GM23338 (cell line): Measurements from ENCODE around the gene HACE1. TPM values are rescaled to one million over a fixed set of nuclear protein-coding genes. Genes with fewer than 3 reads are reported as not detected.

Source experiments
- ATAC-seq: fragments of 200-7000 bp; cut with Tn5 transposase; 3 replicates; pipeline ENCODE4 v1.9.1; 2020
- DNase-seq: peaks from one replicate; pipeline ENCODE4 v3.0.0-alpha.2; 2015; ENCODE audit warnings: low spot score
- H2AFZ ChIP-seq: fragments of 200-600 bp; sonication (generic); 2 replicates; pipeline ENCODE4 v1.8.0; 2016; ENCODE audit warnings: antibody characterized with exemption, mild to moderate bottlenecking, moderate library complexity
- H3F3A ChIP-seq: fragments of 200-600 bp; sonication (generic); replicated peaks from 2 replicates; pipeline ENCODE4 v1.8.0; 2017; ENCODE audit warnings: antibody characterized with exemption, mixed run types, low read depth
- H3K27ac ChIP-seq: fragments of 200-600 bp; sonication (generic); 2 replicates; pipeline ENCODE4 v1.6.1; 2016; ENCODE audit warnings: low read depth
- H3K27me3 ChIP-seq: fragments of 200-600 bp; sonication (generic); 2 replicates; pipeline ENCODE4 v1.8.0; 2016; ENCODE audit warnings: mild to moderate bottlenecking, mixed run types, moderate library complexity; ENCODE audit not compliant: insufficient read depth
- H3K36me3 ChIP-seq: fragments of 200-600 bp; sonication (generic); 2 replicates; pipeline ENCODE4 v1.8.0; 2016; ENCODE audit warnings: mild to moderate bottlenecking; ENCODE audit not compliant: insufficient read depth
- H3K4me1 ChIP-seq: fragments of 200-600 bp; sonication (generic); 2 replicates; pipeline ENCODE4 v1.8.0; 2016; ENCODE audit warnings: mild to moderate bottlenecking, moderate library complexity; ENCODE audit not compliant: insufficient read depth
- H3K4me2 ChIP-seq: fragments of 200-600 bp; sonication (generic); 2 replicates; pipeline ENCODE4 v1.7.1; 2017; ENCODE audit warnings: mixed run types
- H3K4me3 ChIP-seq: fragments of 200-600 bp; sonication (generic); 2 replicates; pipeline ENCODE4 v1.6.1; 2016; ENCODE audit warnings: mixed run types
- H3K79me2 ChIP-seq: fragments of 200-600 bp; sonication (generic); replicated peaks from 2 replicates; pipeline ENCODE4 v1.8.0; 2017; ENCODE audit warnings: mild to moderate bottlenecking; ENCODE audit not compliant: insufficient read depth
- H3K9me2 ChIP-seq: fragments of 200-600 bp; sonication (generic); 2 replicates; pipeline ENCODE4 v1.8.0; 2017; ENCODE audit not compliant: insufficient read depth
- H4K20me1 ChIP-seq: fragments of 200-600 bp; sonication (generic); replicated peaks from 2 replicates; pipeline ENCODE4 v1.8.0; 2017; ENCODE audit warnings: mild to moderate bottlenecking; ENCODE audit not compliant: insufficient read depth
- H3K27ac Mint-ChIP-seq: 2 replicates; pipeline ENCODE4 v1.8.0; 2020; ENCODE audit warnings: inconsistent platforms, mild to moderate bottlenecking, moderate library complexity, mixed read lengths
- H3K27me3 Mint-ChIP-seq: 3 replicates; pipeline ENCODE4 v1.8.0; 2022; ENCODE audit warnings: low read depth, mild to moderate bottlenecking, moderate library complexity, mixed read lengths, inconsistent platforms; ENCODE audit not compliant: insufficient read depth, poor library complexity
- H3K36me3 Mint-ChIP-seq: 3 replicates; pipeline ENCODE4 v1.8.0; 2021; ENCODE audit warnings: low read depth, mild to moderate bottlenecking, inconsistent platforms, moderate library complexity, mixed read lengths
- H3K4me1 Mint-ChIP-seq: 3 replicates; pipeline ENCODE4 v1.8.0; 2020; ENCODE audit warnings: mild to moderate bottlenecking, inconsistent platforms, mixed read lengths
- H3K4me3 Mint-ChIP-seq: 3 replicates; pipeline ENCODE4 v1.8.0; 2021; ENCODE audit warnings: moderate library complexity, mild to moderate bottlenecking, inconsistent platforms, mixed read lengths
- H3K9me3 Mint-ChIP-seq: 3 replicates; pipeline ENCODE4 v1.8.0; 2020; ENCODE audit warnings: moderate library complexity, mild to moderate bottlenecking, inconsistent platforms, mixed read lengths
- CREB1 ChIP-seq: fragments of 250-450 bp; sonication (Bioruptor Pico); IDR thresholded peaks from 2 replicates; pipeline ENCODE4 v1.5.0; 2020; ENCODE audit warnings: low read depth, mild to moderate bottlenecking, moderate library complexity
- CTCF ChIP-seq, 2 experiments: fragments of 200-600 bp in 1 of 2; sonication (generic) in 1 of 2; conservative IDR thresholded peaks; 2 replicates each; pipeline versions ENCODE4 v1.5.1 to v1.6.1; 2016 to 2017; ENCODE audit warnings: antibody characterized with exemption in 2 of 2, low read depth in 2 of 2, mild to moderate bottlenecking in 2 of 2, moderate library complexity in 1 of 2
- JUNB ChIP-seq: IDR thresholded peaks from one replicate; pipeline ENCODE4 v1.6.1; 2016; ENCODE audit warnings: antibody characterized with exemption; ENCODE audit not compliant: unreplicated experiment
- NANOG ChIP-seq: IDR thresholded peaks from 2 replicates; pipeline ENCODE4 v1.6.1; 2016; ENCODE audit warnings: antibody characterized with exemption, borderline replicate concordance
- STAT1 ChIP-seq: IDR thresholded peaks from one replicate; pipeline ENCODE4 v1.6.1; 2016; ENCODE audit warnings: antibody characterized with exemption; ENCODE audit not compliant: unreplicated experiment
- ZNF114 ChIP-seq: fragments of 250-450 bp; sonication (Bioruptor Pico); IDR thresholded peaks from 2 replicates; pipeline ENCODE4 v1.5.0; 2020; ENCODE audit warnings: mild to moderate bottlenecking, moderate library complexity
- ZNF331 ChIP-seq: fragments of 250-450 bp; sonication (Bioruptor Pico); IDR thresholded peaks from 2 replicates; pipeline ENCODE4 v1.5.0; 2020; ENCODE audit warnings: low read depth, mild to moderate bottlenecking, moderate library complexity
- polyA plus RNA-seq: library from polyadenylated mRNA; unstranded; fragments of >200 nt; fragmentation: Nextera tagmentation; extraction: Ambion mirVana; gene quantifications from 2 replicates; pipeline ENCODE4 v1.2.1, GENCODE V29; 2016
- total RNA-seq: library from RNA; depleted of rRNA; stranded (reverse); fragments of >200 nt; shearing (Covaris generic); gene quantifications from 2 replicates; pipeline ENCODE4 v1.2.3, GENCODE V29; 2014
- TF ChIP-seq, protein P1 (sequence below): IDR thresholded peaks from one replicate; pipeline ENCODE4 v1.6.1; 2018; ENCODE audit warnings: antibody characterized with exemption; ENCODE audit not compliant: unreplicated experiment

The HACE1 gene
- total and polyA plus RNA-seq, 2 experiments from 2014 or later: 8.6 to 28.7 TPM

GRCh38 chr6:104766595-104766994 is 93.1 kb downstream of the HACE1 start (continued):
- no peak for TF ChIP-seq CTCF (conservative IDR thresholded peaks at IDR 0.05; ENCODE audit: low read depth in 2 of 2)
- no peak for TF ChIP-seq CREB1 (CRISPR knock-in tag)
- no peak for TF ChIP-seq ZNF331
- no peak for TF ChIP-seq ZNF114 (CRISPR knock-in tag)
- no peak for TF ChIP-seq NANOG
- no peak for TF ChIP-seq STAT1

- no peaks in the 10 kb centered on the region for H3K27me3 Mint-ChIP-seq
- H3K27ac Mint-ChIP-seq: no peak overlapping the region
- no peaks in the 10 kb centered on the region for H4K20me1 ChIP-seq
- peaks cover 9% of the 10 kb centered on the region; the same call in 2 of the 3 replicates for H3K4me1 Mint-ChIP-seq
- peaks cover 36% of the 10 kb centered on the region for H3K9me3 Mint-ChIP-seq
- no peaks in the 10 kb centered on the region for H3F3A ChIP-seq
- H2AFZ ChIP-seq: no peak overlapping the region
- ATAC-seq (no peak), DNase-seq (no peak)
- H3K79me2 ChIP-seq: no peaks in the 10 kb centered on the region; the same call in 1 of the 2 replicates
- peaks cover 17% of the 10 kb centered on the region for H3K36me3 ChIP-seq
- H3K9me2 ChIP-seq: no peaks in the 10 kb centered on the region
- H3K27me3 ChIP-seq: no peaks in the 10 kb centered on the region
- H3K4me3 Mint-ChIP-seq: no peak overlapping the region
- H3K4me2 ChIP-seq: no peak overlapping the region
- no peak for TF ChIP-seq CREB1 (CRISPR knock-in tag)
- TF ChIP-seq, protein P1, sequence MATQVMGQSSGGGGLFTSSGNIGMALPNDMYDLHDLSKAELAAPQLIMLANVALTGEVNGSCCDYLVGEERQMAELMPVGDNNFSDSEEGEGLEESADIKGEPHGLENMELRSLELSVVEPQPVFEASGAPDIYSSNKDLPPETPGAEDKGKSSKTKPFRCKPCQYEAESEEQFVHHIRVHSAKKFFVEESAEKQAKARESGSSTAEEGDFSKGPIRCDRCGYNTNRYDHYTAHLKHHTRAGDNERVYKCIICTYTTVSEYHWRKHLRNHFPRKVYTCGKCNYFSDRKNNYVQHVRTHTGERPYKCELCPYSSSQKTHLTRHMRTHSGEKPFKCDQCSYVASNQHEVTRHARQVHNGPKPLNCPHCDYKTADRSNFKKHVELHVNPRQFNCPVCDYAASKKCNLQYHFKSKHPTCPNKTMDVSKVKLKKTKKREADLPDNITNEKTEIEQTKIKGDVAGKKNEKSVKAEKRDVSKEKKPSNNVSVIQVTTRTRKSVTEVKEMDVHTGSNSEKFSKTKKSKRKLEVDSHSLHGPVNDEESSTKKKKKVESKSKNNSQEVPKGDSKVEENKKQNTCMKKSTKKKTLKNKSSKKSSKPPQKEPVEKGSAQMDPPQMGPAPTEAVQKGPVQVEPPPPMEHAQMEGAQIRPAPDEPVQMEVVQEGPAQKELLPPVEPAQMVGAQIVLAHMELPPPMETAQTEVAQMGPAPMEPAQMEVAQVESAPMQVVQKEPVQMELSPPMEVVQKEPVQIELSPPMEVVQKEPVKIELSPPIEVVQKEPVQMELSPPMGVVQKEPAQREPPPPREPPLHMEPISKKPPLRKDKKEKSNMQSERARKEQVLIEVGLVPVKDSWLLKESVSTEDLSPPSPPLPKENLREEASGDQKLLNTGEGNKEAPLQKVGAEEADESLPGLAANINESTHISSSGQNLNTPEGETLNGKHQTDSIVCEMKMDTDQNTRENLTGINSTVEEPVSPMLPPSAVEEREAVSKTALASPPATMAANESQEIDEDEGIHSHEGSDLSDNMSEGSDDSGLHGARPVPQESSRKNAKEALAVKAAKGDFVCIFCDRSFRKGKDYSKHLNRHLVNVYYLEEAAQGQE: no peak
- H3K4me3 ChIP-seq: no peak overlapping the region
- H3K27ac ChIP-seq: no peak overlapping the region
- peaks cover 60% of the 10 kb centered on the region for H3K36me3 Mint-ChIP-seq
- H3K4me1 ChIP-seq: peaks cover 14% of the 10 kb centered on the region
Observed at GRCh38 chr6:104754788-104755409, 104.8 kb downstream of the HACE1 start.

DNA sequence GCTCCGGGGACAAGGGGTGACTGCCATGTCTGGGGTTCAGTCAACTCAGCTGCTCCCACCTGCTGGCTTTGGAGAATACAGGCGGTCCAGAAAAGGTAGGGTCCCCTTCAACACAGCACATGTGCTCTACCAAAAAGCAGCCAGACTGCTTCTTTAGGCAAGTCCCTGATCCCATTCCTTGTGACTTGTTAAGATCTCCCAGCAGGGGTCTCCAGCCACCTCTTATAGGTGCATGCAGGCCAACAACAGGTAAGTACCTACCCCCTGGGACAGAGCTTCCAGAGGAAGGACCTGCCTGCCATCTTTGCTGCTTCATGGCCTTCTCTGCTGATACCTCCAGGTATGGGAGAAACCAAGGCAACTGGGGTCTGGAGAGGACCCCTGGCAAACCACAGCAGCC is 106.5 kb downstream of the HACE1 start:
- ATAC-seq: no peak; the same call in 2 of the 3 replicates
- Mint-ChIP-seq H3K4me1 (peaks cover 10% of the 10 kb centered on the region; the same call in 2 of the 3 replicates), H3K4me3 (no peak overlapping the region), H3K36me3 (peaks cover 49% of the 10 kb centered on the region), H3K9me3 (peaks cover 36% of the 10 kb centered on the region), H3K27me3 (no peaks in the 10 kb centered on the region), H3K27ac (no peak overlapping the region)
- H2AFZ ChIP-seq: no peak overlapping the region
- H4K20me1 ChIP-seq: no peaks in the 10 kb centered on the region
- no peaks in the 10 kb centered on the region for H3K9me2 ChIP-seq
- DNase-seq: peak; percentile 25
- H3K79me2 ChIP-seq: no peaks in the 10 kb centered on the region; the same call in 1 of the 2 replicates
- H3K36me3 ChIP-seq: peaks cover 17% of the 10 kb centered on the region
- no peak overlapping the region for H3K4me2 ChIP-seq
- no peaks in the 10 kb centered on the region for H3F3A ChIP-seq
- no peak overlapping the region for H3K4me3 ChIP-seq
- H3K27me3 ChIP-seq: no peaks in the 10 kb centered on the region
- no peak overlapping the region for H3K27ac ChIP-seq
- H3K4me1 ChIP-seq: peaks cover 17% of the 10 kb centered on the region
- no peak for TF ChIP-seq JUNB
- TF ChIP-seq STAT1: no peak
